Neural cell (in vitro differentiated cells): ENCODE results near the gene PLD1. TPM values are rescaled to one million over a fixed set of nuclear protein-coding genes. Genes with fewer than 3 reads are reported as not detected.

Experiments used
- H2AFZ ChIP-seq: fragments of 200-600, 300-800 bp; sonication (generic), shearing (Covaris generic); 2 replicates; pipeline ENCODE4 v1.6.0; 2014; ENCODE audit warnings: low read depth, mild to moderate bottlenecking, antibody characterized with exemption, low read length, moderate library complexity
- H3F3A ChIP-seq: fragments of 200-600 bp; shearing (Covaris generic); 2 replicates; pipeline ENCODE4 v1.6.1; 2016; ENCODE audit warnings: mild to moderate bottlenecking, moderate library complexity, mixed read lengths, antibody characterized with exemption, low read length; ENCODE audit not compliant: insufficient read depth, poor library complexity, severe bottlenecking
- H3K27ac ChIP-seq: fragments of 200-600, 300-800 bp; sonication (generic), shearing (Covaris generic); 2 replicates; pipeline ENCODE4 v1.5.1; 2014; ENCODE audit warnings: mild to moderate bottlenecking, low read length, moderate library complexity
- H3K27me3 ChIP-seq: fragments of 300-800, 200-600 bp; sonication (generic), shearing (Covaris generic); 2 replicates; pipeline ENCODE4 v1.6.0; 2014; ENCODE audit warnings: mild to moderate bottlenecking, low read depth, low read length, moderate library complexity; ENCODE audit not compliant: insufficient read depth
- H3K36me3 ChIP-seq: fragments of 300-800, 200-600 bp; sonication (generic), shearing (Covaris generic); 2 replicates; pipeline ENCODE4 v1.5.1; 2014; ENCODE audit warnings: mild to moderate bottlenecking, antibody characterized with exemption, low read length, moderate library complexity; ENCODE audit not compliant: insufficient read depth
- H3K4me2 ChIP-seq: fragments of 300-800, 200-600 bp; sonication (generic), shearing (Covaris generic); 2 replicates; pipeline ENCODE4 v1.6.0; 2014; ENCODE audit warnings: mild to moderate bottlenecking, low read length
- H3K4me3 ChIP-seq: fragments of 300-800, 200-600 bp; sonication (generic), shearing (Covaris generic); 2 replicates; pipeline ENCODE4 v1.5.1; 2014; ENCODE audit warnings: mild to moderate bottlenecking, low read length, moderate library complexity
- H3K79me2 ChIP-seq: fragments of 200-600 bp; shearing (Covaris generic); replicated peaks from 2 replicates; pipeline ENCODE4 v1.6.0; 2014; ENCODE audit warnings: mild to moderate bottlenecking, low read length, moderate library complexity; ENCODE audit not compliant: insufficient read depth
- H3K9ac ChIP-seq: fragments of 300-800, 200-600 bp; sonication (generic), shearing (Covaris generic); 2 replicates; pipeline ENCODE4 v1.6.1; 2016; ENCODE audit warnings: mild to moderate bottlenecking, low read length, mixed read lengths
- H3K9me2 ChIP-seq: fragments of 200-600 bp; shearing (Covaris generic); 2 replicates; pipeline ENCODE4 v1.6.1; 2016; ENCODE audit warnings: mild to moderate bottlenecking, low read length, mixed read lengths; ENCODE audit not compliant: insufficient read depth
- H3K9me3 ChIP-seq: fragments of 200-600, 300-800 bp; sonication (generic), shearing (Covaris generic); 2 replicates; pipeline ENCODE4 v1.6.1; 2016; ENCODE audit warnings: mild to moderate bottlenecking, mixed run types, low read length, moderate library complexity, mixed read lengths
- H4K20me1 ChIP-seq: fragments of 200-600 bp; shearing (Covaris generic); 2 replicates; pipeline ENCODE4 v1.6.1; 2016; ENCODE audit warnings: mild to moderate bottlenecking, mixed run types; ENCODE audit not compliant: insufficient read depth
- EP300 ChIP-seq: fragments of 450-650 bp; conservative IDR thresholded peaks from 2 replicates; pipeline ENCODE4 v1.6.1; 2014; ENCODE audit warnings: antibody characterized with exemption, mild to moderate bottlenecking, moderate library complexity; ENCODE audit not compliant: poor library complexity, severe bottlenecking
- EZH2 ChIP-seq: fragments of 200-600, 300-800 bp; shearing (Covaris generic), sonication (generic); IDR thresholded peaks from 2 replicates; pipeline ENCODE4 v1.6.1; 2014; ENCODE audit warnings: antibody characterized with exemption, low read length, borderline replicate concordance, mild to moderate bottlenecking; ENCODE audit not compliant: insufficient read depth, poor library complexity, severe bottlenecking
- MXI1 ChIP-seq: fragments of 450-650 bp; conservative IDR thresholded peaks from 2 replicates; pipeline ENCODE4 v1.6.1; 2014; ENCODE audit warnings: antibody characterized with exemption, mild to moderate bottlenecking; ENCODE audit not compliant: poor library complexity, severe bottlenecking
- POLR2AphosphoS5 ChIP-seq: IDR thresholded peaks from 2 replicates; pipeline ENCODE4 v1.6.1; 2012
- RAD21 ChIP-seq: fragments of 450-650 bp; conservative IDR thresholded peaks from 2 replicates; pipeline ENCODE4 v1.6.1; 2014; ENCODE audit warnings: antibody characterized with exemption, mild to moderate bottlenecking, moderate library complexity
- SMC3 ChIP-seq: fragments of 450-650 bp; conservative IDR thresholded peaks from 2 replicates; pipeline ENCODE4 v1.6.1; 2014; ENCODE audit warnings: antibody characterized with exemption, mild to moderate bottlenecking, moderate library complexity; ENCODE audit not compliant: poor library complexity
- TAF1 ChIP-seq: IDR thresholded peaks from 2 replicates; pipeline ENCODE4 v1.6.1; 2012; ENCODE audit warnings: low read depth
- polyA plus RNA-seq: library from polyadenylated mRNA; depleted of rRNA; stranded (reverse); fragments of >200 nt; gene quantifications from 2 replicates; pipeline ENCODE4 v1.2.3, GENCODE V29; 2014
- TF ChIP-seq, protein P1 (sequence below): fragments of 450-650 bp; IDR thresholded peaks from 2 replicates; pipeline ENCODE4 v1.5.1; 2014; ENCODE audit warnings: antibody characterized with exemption, mild to moderate bottlenecking, moderate library complexity; ENCODE audit not compliant: poor library complexity, severe bottlenecking
- TF ChIP-seq, protein P2 (sequence below): IDR thresholded peaks from 2 replicates; pipeline ENCODE4 v1.6.1; 2012; ENCODE audit warnings: borderline replicate concordance

The PLD1 gene
- polyA plus RNA-seq, 1 donor from 2014 or later, result 0.06 TPM

DNA sequence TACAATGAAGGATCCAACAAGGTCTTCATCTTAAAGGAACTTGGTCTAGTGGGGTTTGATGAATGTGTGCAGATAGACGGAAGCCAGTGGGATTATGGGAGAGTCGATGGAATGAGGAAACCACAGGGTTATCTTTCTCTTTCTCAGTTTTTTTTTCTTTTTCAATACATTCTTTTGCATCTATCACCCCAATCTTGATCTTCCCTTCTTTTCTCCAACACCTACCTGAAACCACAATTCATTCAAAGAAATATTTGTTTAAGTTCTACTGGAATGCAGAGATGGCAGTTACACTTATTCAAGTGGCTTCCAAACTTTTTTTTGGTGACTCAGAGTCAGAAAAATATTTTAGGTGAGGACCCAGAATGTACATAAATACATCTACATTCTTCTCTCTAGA is 34.6 kb upstream of the PLD1 start:
- Histone ChIP-seq H3F3A (no peaks in the 10 kb centered on the region), H3K27me3 (no peaks in the 10 kb centered on the region), H3K79me2 (no peaks in the 10 kb centered on the region), H3K36me3 (no peaks in the 10 kb centered on the region), H3K9me2 (no peaks in the 10 kb centered on the region), H3K9ac (no peak overlapping the region), H2AFZ (no peak overlapping the region), H3K9me3 (no peaks in the 10 kb centered on the region), H3K4me3 (no peak overlapping the region), H3K4me2 (no peak overlapping the region), H3K27ac (no peak overlapping the region), H4K20me1 (no peaks in the 10 kb centered on the region)
- TF ChIP-seq SMC3, result no peak
- TF ChIP-seq POLR2AphosphoS5, result no peak
- TF ChIP-seq TAF1, result no peak
- TF ChIP-seq, protein P1, sequence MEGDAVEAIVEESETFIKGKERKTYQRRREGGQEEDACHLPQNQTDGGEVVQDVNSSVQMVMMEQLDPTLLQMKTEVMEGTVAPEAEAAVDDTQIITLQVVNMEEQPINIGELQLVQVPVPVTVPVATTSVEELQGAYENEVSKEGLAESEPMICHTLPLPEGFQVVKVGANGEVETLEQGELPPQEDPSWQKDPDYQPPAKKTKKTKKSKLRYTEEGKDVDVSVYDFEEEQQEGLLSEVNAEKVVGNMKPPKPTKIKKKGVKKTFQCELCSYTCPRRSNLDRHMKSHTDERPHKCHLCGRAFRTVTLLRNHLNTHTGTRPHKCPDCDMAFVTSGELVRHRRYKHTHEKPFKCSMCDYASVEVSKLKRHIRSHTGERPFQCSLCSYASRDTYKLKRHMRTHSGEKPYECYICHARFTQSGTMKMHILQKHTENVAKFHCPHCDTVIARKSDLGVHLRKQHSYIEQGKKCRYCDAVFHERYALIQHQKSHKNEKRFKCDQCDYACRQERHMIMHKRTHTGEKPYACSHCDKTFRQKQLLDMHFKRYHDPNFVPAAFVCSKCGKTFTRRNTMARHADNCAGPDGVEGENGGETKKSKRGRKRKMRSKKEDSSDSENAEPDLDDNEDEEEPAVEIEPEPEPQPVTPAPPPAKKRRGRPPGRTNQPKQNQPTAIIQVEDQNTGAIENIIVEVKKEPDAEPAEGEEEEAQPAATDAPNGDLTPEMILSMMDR, result no peak
- TF ChIP-seq, protein P2, sequence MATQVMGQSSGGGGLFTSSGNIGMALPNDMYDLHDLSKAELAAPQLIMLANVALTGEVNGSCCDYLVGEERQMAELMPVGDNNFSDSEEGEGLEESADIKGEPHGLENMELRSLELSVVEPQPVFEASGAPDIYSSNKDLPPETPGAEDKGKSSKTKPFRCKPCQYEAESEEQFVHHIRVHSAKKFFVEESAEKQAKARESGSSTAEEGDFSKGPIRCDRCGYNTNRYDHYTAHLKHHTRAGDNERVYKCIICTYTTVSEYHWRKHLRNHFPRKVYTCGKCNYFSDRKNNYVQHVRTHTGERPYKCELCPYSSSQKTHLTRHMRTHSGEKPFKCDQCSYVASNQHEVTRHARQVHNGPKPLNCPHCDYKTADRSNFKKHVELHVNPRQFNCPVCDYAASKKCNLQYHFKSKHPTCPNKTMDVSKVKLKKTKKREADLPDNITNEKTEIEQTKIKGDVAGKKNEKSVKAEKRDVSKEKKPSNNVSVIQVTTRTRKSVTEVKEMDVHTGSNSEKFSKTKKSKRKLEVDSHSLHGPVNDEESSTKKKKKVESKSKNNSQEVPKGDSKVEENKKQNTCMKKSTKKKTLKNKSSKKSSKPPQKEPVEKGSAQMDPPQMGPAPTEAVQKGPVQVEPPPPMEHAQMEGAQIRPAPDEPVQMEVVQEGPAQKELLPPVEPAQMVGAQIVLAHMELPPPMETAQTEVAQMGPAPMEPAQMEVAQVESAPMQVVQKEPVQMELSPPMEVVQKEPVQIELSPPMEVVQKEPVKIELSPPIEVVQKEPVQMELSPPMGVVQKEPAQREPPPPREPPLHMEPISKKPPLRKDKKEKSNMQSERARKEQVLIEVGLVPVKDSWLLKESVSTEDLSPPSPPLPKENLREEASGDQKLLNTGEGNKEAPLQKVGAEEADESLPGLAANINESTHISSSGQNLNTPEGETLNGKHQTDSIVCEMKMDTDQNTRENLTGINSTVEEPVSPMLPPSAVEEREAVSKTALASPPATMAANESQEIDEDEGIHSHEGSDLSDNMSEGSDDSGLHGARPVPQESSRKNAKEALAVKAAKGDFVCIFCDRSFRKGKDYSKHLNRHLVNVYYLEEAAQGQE, result no peak

DNA sequence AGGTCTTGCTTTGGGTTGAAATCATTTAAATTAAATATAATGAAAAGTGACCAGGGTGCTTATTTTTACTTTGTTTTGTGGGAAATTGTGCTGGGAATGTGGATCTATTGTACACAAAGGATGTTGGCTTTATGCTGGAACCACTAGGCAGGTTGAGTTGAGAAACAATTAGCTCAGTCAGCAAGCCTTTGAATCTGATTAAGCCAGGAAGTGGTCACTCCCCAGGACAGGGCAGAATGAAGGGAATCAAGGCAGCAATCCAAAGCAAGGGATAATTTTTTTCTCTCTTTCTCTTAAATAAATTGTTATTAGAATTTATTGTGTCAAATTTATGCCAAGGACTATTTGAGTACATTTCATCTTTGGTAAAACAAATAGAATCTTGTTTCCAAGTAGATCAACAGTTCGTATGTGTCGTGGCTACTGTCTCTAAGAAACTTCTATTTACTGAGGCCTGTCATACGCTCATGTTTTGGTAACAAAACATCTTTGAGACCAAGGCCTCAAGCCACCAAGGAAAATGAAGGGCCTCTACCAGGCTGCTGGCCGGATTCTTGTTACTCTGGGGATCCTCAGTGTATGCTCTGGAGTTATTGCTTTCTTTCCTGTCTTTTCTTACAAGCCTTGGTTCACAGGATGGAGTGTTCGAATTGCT is 32.7 kb upstream of the PLD1 start, which contains the start of gene TMEM212:
Gene TMEM212, plus strand, starts transcription at position 486 of the 655 bp plus-strand sequence. Its CDS starts 35 bp downstream, at position 521.
- Histone ChIP-seq H3K36me3 (no peaks in the 10 kb centered on the region), H3K4me3 (no peak within 1 kb of the TSS), H3K79me2 (no peaks in the 10 kb centered on the region), H3K9me3 (no peaks in the 10 kb centered on the region), H3K4me2 (no peak within 1 kb of the TSS), H3K27me3 (no peaks in the 10 kb centered on the region), H3K27ac (no peak within 1 kb of the TSS), H3K9me2 (no peaks in the 10 kb centered on the region), H2AFZ (no peak within 1 kb of the TSS), H4K20me1 (no peaks in the 10 kb centered on the region), H3K9ac (no peak within 1 kb of the TSS), H3F3A (no peaks in the 10 kb centered on the region)
- no peak for TF ChIP-seq EZH2
- TF ChIP-seq TAF1, result no peak
- TF ChIP-seq, protein P2, result no peak
- no peak for TF ChIP-seq MXI1
- TF ChIP-seq, protein P1, result no peak
- TF ChIP-seq EP300, result no peak
- TF ChIP-seq RAD21, result no peak
- TF ChIP-seq SMC3, result no peak
- no peak for TF ChIP-seq POLR2AphosphoS5
